IMR-90 (cell line): ENCODE data around the gene TMC3. TPM values are rescaled to one million over a fixed set of nuclear protein-coding genes. Genes with fewer than 3 reads are reported as not detected.

ENCODE experiments used
- ATAC-seq: fragments of 200-7000 bp; cut with Tn5 transposase; 2 replicates; pipeline ENCODE4 v1.9.1; 2020; ENCODE audit warnings: low read depth, mild to moderate bottlenecking, moderate library complexity
- Bru-seq: library from RNA; stranded (reverse); fragments of 400-500 nt; gene quantifications from one replicate; lab custom pipeline; 2021; lab: Mats Ljungman, UMichigan
- BruChase-seq, 2 experiments: library from RNA; stranded (reverse); fragments of 400-500 nt; gene quantifications; one replicate each; lab custom pipeline; 2021; lab: Mats Ljungman, UMichigan
- BruUV-seq: library from RNA; stranded (reverse); fragments of 400-500 nt; replicated peaks from 2 replicates; lab custom pipeline; 2021; lab: Mats Ljungman, UMichigan
- CTCF ChIA-PET: fragments of 300-600 bp; formaldehyde crosslinking; extraction: SDS; loops from one replicate; lab custom pipeline; 2021; ENCODE audit warnings: antibody characterized with exemption; lab: Yijun Ruan, JAX
- POLR2A ChIA-PET: fragments of 300-600 bp; sonication (Branson Sonifier 250); formaldehyde crosslinking; loops from one replicate; lab custom pipeline; 2022; ENCODE audit warnings: antibody characterized with exemption; ENCODE audit not compliant: unreplicated experiment; lab: Charles Lee
- DNase-seq: peaks from one replicate; pipeline ENCODE4 v3.0.0; 2013
- H2AFZ ChIP-seq: replicated peaks from 2 replicates; pipeline ENCODE3; 2013; ENCODE audit warnings: low read length, mild to moderate bottlenecking; ENCODE audit not compliant: poor library complexity
- H2AK5ac ChIP-seq: 2 replicates; pipeline ENCODE4 v1.6.1; 2013; ENCODE audit warnings: low read depth, low read length, inconsistent platforms
- H2AK9ac ChIP-seq: replicated peaks from 2 replicates; pipeline ENCODE3; 2013; ENCODE audit warnings: mild to moderate bottlenecking, low read depth, low read length, moderate library complexity; ENCODE audit not compliant: poor library complexity
- H2BK120ac ChIP-seq: 2 replicates; pipeline ENCODE4 v1.6.1; 2013; ENCODE audit warnings: low read depth, low read length, inconsistent platforms
- H2BK15ac ChIP-seq: 3 replicates; pipeline ENCODE4 v1.6.1; 2013; ENCODE audit warnings: low read depth, low read length, inconsistent platforms
- H2BK20ac ChIP-seq: 2 replicates; pipeline ENCODE4 v1.6.1; 2013; ENCODE audit warnings: low read depth, mild to moderate bottlenecking, inconsistent platforms, low read length, moderate library complexity
- H2BK5ac ChIP-seq: 2 replicates; pipeline ENCODE4 v1.6.1; 2013; ENCODE audit warnings: mild to moderate bottlenecking, low read depth, low read length, inconsistent platforms; ENCODE audit not compliant: poor library complexity, severe bottlenecking
- H3K14ac ChIP-seq: replicated peaks from 2 replicates; pipeline ENCODE4 v1.6.1; 2013; ENCODE audit warnings: low read depth, low read length, inconsistent platforms
- H3K18ac ChIP-seq: 2 replicates; pipeline ENCODE4 v1.6.1; 2013; ENCODE audit warnings: low read depth, low read length, control low read depth
- H3K23ac ChIP-seq: 2 replicates; pipeline ENCODE4 v1.6.1; 2013; ENCODE audit warnings: low read depth, low read length, inconsistent platforms
- H3K27ac ChIP-seq: 2 replicates; pipeline ENCODE4 v1.5.1; 2013; ENCODE audit warnings: mild to moderate bottlenecking, control low read depth, low read length; ENCODE audit not compliant: insufficient read depth
- H3K27me3 ChIP-seq: 2 replicates; pipeline ENCODE4 v1.6.1; 2013; ENCODE audit warnings: low read length; ENCODE audit not compliant: control insufficient read depth, insufficient read depth
- H3K36me3 ChIP-seq: 2 replicates; pipeline ENCODE4 v1.6.1; 2013; ENCODE audit warnings: low read length, mixed read lengths; ENCODE audit not compliant: control insufficient read depth, insufficient read depth
- H3K4ac ChIP-seq: 2 replicates; pipeline ENCODE4 v1.6.1; 2013; ENCODE audit warnings: low read depth, low read length, inconsistent platforms
- H3K4me1 ChIP-seq: 2 replicates; pipeline ENCODE4 v1.6.1; 2013; ENCODE audit warnings: low read length, mixed read lengths; ENCODE audit not compliant: control insufficient read depth, insufficient read depth
- H3K4me2 ChIP-seq: 2 replicates; pipeline ENCODE4 v1.6.1; 2013; ENCODE audit warnings: low read depth, mild to moderate bottlenecking, control low read depth, low read length, moderate library complexity
- H3K4me3 ChIP-seq: 2 replicates; pipeline ENCODE4 v1.5.1; 2013; ENCODE audit warnings: low read depth, mild to moderate bottlenecking, control low read depth, low read length, moderate library complexity; ENCODE audit not compliant: insufficient read depth
- H3K56ac ChIP-seq: 2 replicates; pipeline ENCODE4 v1.6.1; 2013; ENCODE audit warnings: low read length, inconsistent platforms; ENCODE audit not compliant: insufficient read depth; ENCODE audit errors: extremely low read depth
- H3K79me1 ChIP-seq, 2 experiments: 2 replicates each; pipeline ENCODE4 v1.6.1; 2013; ENCODE audit warnings: low read length in 2 of 2, inconsistent platforms in 1 of 2, low read depth in 1 of 2
- H3K9ac ChIP-seq: 2 replicates; pipeline ENCODE4 v1.6.1; 2013; ENCODE audit warnings: low read depth, low read length, control low read depth
- H3K9me1 ChIP-seq: 2 replicates; pipeline ENCODE4 v1.6.1; 2013; ENCODE audit warnings: low read length, inconsistent platforms; ENCODE audit not compliant: insufficient read depth
- H3K9me3 ChIP-seq: 2 replicates; pipeline ENCODE4 v1.6.1; 2013; ENCODE audit warnings: low read length; ENCODE audit not compliant: control insufficient read depth, insufficient read depth
- H4K20me1 ChIP-seq: 2 replicates; pipeline ENCODE4 v1.6.1; 2013; ENCODE audit warnings: low read length, inconsistent platforms; ENCODE audit not compliant: insufficient read depth
- H4K5ac ChIP-seq: 2 replicates; pipeline ENCODE4 v1.6.1; 2013; ENCODE audit warnings: mild to moderate bottlenecking, low read depth, low read length, control low read depth
- H4K8ac ChIP-seq, 2 experiments: 2 replicates each; pipeline ENCODE4 v1.6.1; 2013; ENCODE audit warnings: low read depth in 2 of 2, low read length in 2 of 2, control low read depth in 1 of 2, inconsistent platforms in 1 of 2
- H4K91ac ChIP-seq: 2 replicates; pipeline ENCODE4 v1.6.1; 2013; ENCODE audit warnings: low read depth, low read length, inconsistent platforms; ENCODE audit not compliant: insufficient read depth
- BHLHE40 ChIP-seq: fragments of 150-350 bp; IDR thresholded peaks from 2 replicates; pipeline ENCODE4 v1.6.1; 2016; ENCODE audit warnings: mild to moderate bottlenecking, low read depth, low read length
- CHD1 ChIP-seq: IDR thresholded peaks from 2 replicates; pipeline ENCODE4 v1.6.1; 2012; ENCODE audit warnings: low read depth, low read length, improper control_type of control experiment
- FOS ChIP-seq: fragments of 150-350 bp; IDR thresholded peaks from 2 replicates; pipeline ENCODE4 v1.6.1; 2016; ENCODE audit warnings: low read depth, low read length
- MAFK ChIP-seq: IDR thresholded peaks from 2 replicates; pipeline ENCODE4 v1.6.1; 2012; ENCODE audit warnings: low read depth, low read length, improper control_type of control experiment
- MXI1 ChIP-seq: IDR thresholded peaks from 2 replicates; pipeline ENCODE4 v1.6.1; 2012; ENCODE audit warnings: low read depth, mild to moderate bottlenecking, low read length, moderate library complexity, borderline replicate concordance
- NFE2L2 ChIP-seq: fragments of 150-350 bp; IDR thresholded peaks from 2 replicates; pipeline ENCODE4 v1.6.1; 2016; ENCODE audit warnings: low read depth, mild to moderate bottlenecking, low read length
- POLR2A ChIP-seq: IDR thresholded peaks from 2 replicates; pipeline ENCODE4 v1.6.1; 2012; ENCODE audit warnings: mild to moderate bottlenecking, low read depth, low read length
- RAD21 ChIP-seq: IDR thresholded peaks from 2 replicates; pipeline ENCODE4 v1.6.1; 2012; ENCODE audit warnings: low read length, improper control_type of control experiment
- RCOR1 ChIP-seq: IDR thresholded peaks from 2 replicates; pipeline ENCODE4 v1.6.1; 2012; ENCODE audit warnings: mild to moderate bottlenecking, low read length, improper control_type of control experiment; ENCODE audit not compliant: insufficient replicate concordance
- RFX5 ChIP-seq: IDR thresholded peaks from 2 replicates; pipeline ENCODE4 v1.8.0; 2012; ENCODE audit warnings: low read depth, mild to moderate bottlenecking, low read length, moderate library complexity
- SMC3 ChIP-seq: fragments of 150-350 bp; IDR thresholded peaks from 2 replicates; pipeline ENCODE4 v1.6.1; 2016; ENCODE audit warnings: low read depth, mild to moderate bottlenecking, antibody characterized with exemption, low read length, moderate library complexity
- WGBS, 2 experiments: methylation state at CpG; one replicate each; pipeline versions ENCODE4 v1.1.5 to v1.1.7; 2013; ENCODE audit warnings: missing lambda C conversion rate in 2 of 2; ENCODE audit not compliant: insufficient read length in 1 of 2; ENCODE audit errors: extremely low coverage in 2 of 2; 5-methylcytosine and 5-hydroxymethylcytosine counted together
- dilution Hi-C: fragments of 300-500 bp; cut with HindIII; formaldehyde crosslinking; loops from one replicate; pipeline ENCODE4 v1.14.3; 2018; ENCODE audit warnings: low sequenced_read_pairs; ENCODE audit not compliant: unreplicated experiment
- in situ Hi-C: fragments of 300-500 bp; cut with MboI; formaldehyde crosslinking; loops from 3 replicates; pipeline ENCODE4 v1.14.3; 2019; ENCODE audit warnings: low sequenced_read_pairs, inconsistent platforms, mixed read lengths
- intact Hi-C: fragments of 100-400 bp; cut with micrococcal nuclease; formaldehyde crosslinking; loops from 2 replicates; pipeline ENCODE4 v1.10.0; 2022
- long read RNA-seq: library from polyadenylated mRNA; unstranded; transcript quantifications from one replicate; pipeline ENCODE4 v2.0.0, GENCODE V29; 2021; ENCODE audit not compliant: unreplicated experiment
- polyA plus RNA-seq, 3 experiments: library from polyadenylated mRNA; depleted of rRNA; stranded (reverse); fragments of >200 nt; gene quantifications; 2 replicates each; pipeline ENCODE4 v1.2.3, GENCODE V29; 2012; ENCODE audit warnings: low replicate concordance in 1 of 3
- total RNA-seq: library from RNA; depleted of rRNA; stranded (reverse); fragments of >200 nt; gene quantifications from 2 replicates; pipeline ENCODE4 v1.2.3, GENCODE V29; 2012; rRNA removed
- TF ChIP-seq, protein P1 (sequence below): fragments of 150-350 bp; IDR thresholded peaks from 2 replicates; pipeline ENCODE4 v1.6.1; 2017; ENCODE audit warnings: mild to moderate bottlenecking, antibody characterized with exemption, low read length, low read depth
- TF ChIP-seq, protein P2 (sequence below): fragments of 150-350 bp; IDR thresholded peaks from 2 replicates; pipeline ENCODE4 v1.6.1; 2016; ENCODE audit warnings: low read depth, mild to moderate bottlenecking, low read length, moderate library complexity, borderline replicate concordance
- TF ChIP-seq, protein P3 (sequence below): conservative IDR thresholded peaks from 2 replicates; pipeline ENCODE4 v1.5.1; 2012; ENCODE audit warnings: mild to moderate bottlenecking, low read depth, low read length, improper control_type of control experiment

Gene TMC3
- total RNA-seq (not detected in 2 replicates), polyA plus RNA-seq (2012; rRNA removed) (not detected in 2 replicates), Bru-seq, nascent RNA (percentile 2 among the genes with signal in this experiment), BruChase-seq, experiment 1, labeled RNA remaining after a 6-hour chase (percentile 2 among the genes with signal in this experiment), BruChase-seq, experiment 2, labeled RNA remaining after a 2-hour chase (not detected)
- polyA plus RNA-seq (2012; cell fraction: cytosol; rRNA removed) = not detected in 2 replicates
- polyA plus RNA-seq (2012; cell fraction: nucleus; rRNA removed; ENCODE audit: low replicate concordance) = not detected in 2 replicates
- long read RNA-seq = 0 reads

DNA sequence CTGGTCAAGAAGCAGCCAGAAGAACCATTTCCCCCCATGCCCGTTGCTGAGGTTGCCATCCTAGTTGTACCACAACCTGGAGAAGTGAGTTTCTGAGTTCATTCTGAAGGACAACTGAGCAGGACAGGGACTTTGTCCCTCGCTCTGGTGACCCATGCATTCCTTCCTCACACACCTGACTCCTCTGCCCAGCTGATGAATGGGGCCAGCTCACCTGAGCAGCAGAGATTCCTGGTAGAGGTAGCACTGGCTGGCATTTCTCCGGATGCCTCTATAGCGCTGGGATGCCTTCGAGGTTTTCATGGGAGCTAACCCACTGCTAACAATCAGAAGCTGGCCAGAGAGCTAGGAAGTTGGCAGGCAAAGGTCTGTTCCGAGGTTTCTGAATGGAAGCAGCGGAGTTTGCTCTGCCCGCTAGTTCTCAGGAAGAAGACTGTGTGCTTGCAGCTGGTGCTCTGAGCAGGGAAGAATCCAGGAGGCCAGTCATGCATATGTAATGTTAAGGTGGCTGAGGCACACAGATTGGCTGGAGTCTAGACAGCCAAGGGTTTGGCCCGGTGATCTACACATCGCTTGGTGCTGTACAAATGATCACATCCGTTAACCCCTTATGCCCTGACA is at the start of gene TMC3:
Gene TMC3, minus strand, starts transcription at position 439 of the 621 bp plus-strand sequence. Its CDS starts 136 bp downstream, at position 303.
- Histone ChIP-seq H2BK120ac (no peak within 1 kb of the TSS), H3K4ac (no peak within 1 kb of the TSS), H3K4me3 (no peak within 1 kb of the TSS), H2AK5ac (no peak within 1 kb of the TSS), H4K20me1 (no peaks in the 10 kb centered on the region), H2BK5ac (no peak within 1 kb of the TSS), H3K36me3 (no peaks in the 10 kb centered on the region), H3K27me3 (peaks cover 12% of the 10 kb centered on the region), H3K9me1 (peaks cover 2% of the 10 kb centered on the region; the same call in 1 of the 2 replicates), H3K4me2 (no peak within 1 kb of the TSS), H3K23ac (no peak within 1 kb of the TSS), H3K14ac (no peak within 1 kb of the TSS), H2AFZ (no peak within 1 kb of the TSS), H3K9me3 (no peaks in the 10 kb centered on the region), H4K91ac (no peak within 1 kb of the TSS), H3K79me1 (no peaks in the 10 kb centered on the region), H3K9ac (no peak within 1 kb of the TSS), H2BK15ac (no peak within 1 kb of the TSS), H3K56ac (no peak within 1 kb of the TSS), H3K4me1 (no peaks in the 10 kb centered on the region), H2BK20ac (no peak within 1 kb of the TSS), H4K5ac (no peak within 1 kb of the TSS), H2AK9ac (no peak within 1 kb of the TSS), H3K18ac (no peak within 1 kb of the TSS), H4K8ac (no peak within 1 kb of the TSS), H3K27ac (no peak within 1 kb of the TSS)
- intact Hi-C loops (no loop called here), in situ Hi-C loops (no loop called here), dilution Hi-C loops (no loop called here)
- ChIA-PET POLR2A (interaction anchor here (0.6 kb wide), 1 partner anchor 18 kb away, joined by 6 read pairs; no protein-coding TSS in a partner anchor), CTCF (no interaction called here)
- 100% methylated on average over 1 of the region's 11 CpGs; no CpG with 5 or more reads in 1 of the 2 experiments for WGBS, 2 experiments
- TF ChIP-seq CHD1 (no peak), FOS (no peak), BHLHE40 (no peak), NFE2L2 (no peak), RCOR1 (no peak), RFX5 (no peak), SMC3 (no peak), POLR2A (no peak), MXI1 (no peak), MAFK (no peak), RAD21 (no peak)
- TF ChIP-seq, protein P1, sequence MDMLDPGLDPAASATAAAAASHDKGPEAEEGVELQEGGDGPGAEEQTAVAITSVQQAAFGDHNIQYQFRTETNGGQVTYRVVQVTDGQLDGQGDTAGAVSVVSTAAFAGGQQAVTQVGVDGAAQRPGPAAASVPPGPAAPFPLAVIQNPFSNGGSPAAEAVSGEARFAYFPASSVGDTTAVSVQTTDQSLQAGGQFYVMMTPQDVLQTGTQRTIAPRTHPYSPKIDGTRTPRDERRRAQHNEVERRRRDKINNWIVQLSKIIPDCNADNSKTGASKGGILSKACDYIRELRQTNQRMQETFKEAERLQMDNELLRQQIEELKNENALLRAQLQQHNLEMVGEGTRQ = no peak
- TF ChIP-seq, protein P2, sequence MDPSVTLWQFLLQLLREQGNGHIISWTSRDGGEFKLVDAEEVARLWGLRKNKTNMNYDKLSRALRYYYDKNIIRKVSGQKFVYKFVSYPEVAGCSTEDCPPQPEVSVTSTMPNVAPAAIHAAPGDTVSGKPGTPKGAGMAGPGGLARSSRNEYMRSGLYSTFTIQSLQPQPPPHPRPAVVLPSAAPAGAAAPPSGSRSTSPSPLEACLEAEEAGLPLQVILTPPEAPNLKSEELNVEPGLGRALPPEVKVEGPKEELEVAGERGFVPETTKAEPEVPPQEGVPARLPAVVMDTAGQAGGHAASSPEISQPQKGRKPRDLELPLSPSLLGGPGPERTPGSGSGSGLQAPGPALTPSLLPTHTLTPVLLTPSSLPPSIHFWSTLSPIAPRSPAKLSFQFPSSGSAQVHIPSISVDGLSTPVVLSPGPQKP = no peak
- TF ChIP-seq, protein P3, sequence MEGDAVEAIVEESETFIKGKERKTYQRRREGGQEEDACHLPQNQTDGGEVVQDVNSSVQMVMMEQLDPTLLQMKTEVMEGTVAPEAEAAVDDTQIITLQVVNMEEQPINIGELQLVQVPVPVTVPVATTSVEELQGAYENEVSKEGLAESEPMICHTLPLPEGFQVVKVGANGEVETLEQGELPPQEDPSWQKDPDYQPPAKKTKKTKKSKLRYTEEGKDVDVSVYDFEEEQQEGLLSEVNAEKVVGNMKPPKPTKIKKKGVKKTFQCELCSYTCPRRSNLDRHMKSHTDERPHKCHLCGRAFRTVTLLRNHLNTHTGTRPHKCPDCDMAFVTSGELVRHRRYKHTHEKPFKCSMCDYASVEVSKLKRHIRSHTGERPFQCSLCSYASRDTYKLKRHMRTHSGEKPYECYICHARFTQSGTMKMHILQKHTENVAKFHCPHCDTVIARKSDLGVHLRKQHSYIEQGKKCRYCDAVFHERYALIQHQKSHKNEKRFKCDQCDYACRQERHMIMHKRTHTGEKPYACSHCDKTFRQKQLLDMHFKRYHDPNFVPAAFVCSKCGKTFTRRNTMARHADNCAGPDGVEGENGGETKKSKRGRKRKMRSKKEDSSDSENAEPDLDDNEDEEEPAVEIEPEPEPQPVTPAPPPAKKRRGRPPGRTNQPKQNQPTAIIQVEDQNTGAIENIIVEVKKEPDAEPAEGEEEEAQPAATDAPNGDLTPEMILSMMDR = no peak
- BruUV-seq = no TSS peak
- DNase-seq (peak; percentile 3), ATAC-seq (no peak)
